GM12892 (cell line): Measurements from ENCODE around the gene IRAK3.

Source experiments
- POLR2A ChIP-seq: IDR thresholded peaks from 2 replicates; pipeline ENCODE4 v1.6.1; 2011; ENCODE audit warnings: low read depth, low read length, control low read depth
- POLR2AphosphoS5 ChIP-seq: IDR thresholded peaks from 2 replicates; pipeline ENCODE4 v1.6.1; 2011; ENCODE audit warnings: low read depth, low read length, control low read depth
- TAF1 ChIP-seq: IDR thresholded peaks from 2 replicates; pipeline ENCODE4 v1.6.1; 2011; ENCODE audit warnings: low read depth, mild to moderate bottlenecking, control low read depth, low read length, borderline replicate concordance

DNA sequence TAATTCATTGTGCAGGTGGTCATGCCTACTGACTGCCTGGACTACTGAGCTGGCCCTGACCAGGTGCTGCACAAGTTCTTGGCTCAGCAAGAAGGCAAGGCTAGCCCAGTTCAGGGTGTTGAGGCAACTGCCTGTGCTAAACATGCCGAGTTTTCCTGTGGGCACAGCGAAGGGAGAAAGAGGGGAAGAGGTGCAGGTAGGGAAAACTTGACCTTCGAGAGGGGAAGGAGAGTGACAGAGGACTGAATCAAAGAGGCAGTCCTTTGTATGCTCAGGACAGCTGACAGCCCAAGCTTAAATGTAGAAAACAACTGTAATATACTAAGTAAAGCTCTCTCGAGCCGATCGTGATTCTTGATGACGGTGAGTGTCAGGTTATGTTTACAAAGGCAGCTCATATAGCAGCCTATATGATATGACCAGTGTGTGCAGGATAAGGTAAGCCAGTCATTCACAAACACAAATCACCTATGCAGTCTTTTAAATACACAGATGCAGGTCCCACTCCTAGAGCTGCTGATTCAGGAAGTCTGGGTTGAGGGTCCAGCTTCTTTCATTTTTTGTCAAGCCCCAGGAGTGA, 2.6 kb downstream of the IRAK3 start:
- no peak for TF ChIP-seq POLR2AphosphoS5
- TF ChIP-seq POLR2A, result no peak
- no peak for TF ChIP-seq TAF1
